LNCaP clone FGC (cell line): ENCODE measurements around the gene TXNRD1.

ENCODE experiments used
- DNase-seq: peaks from one replicate; pipeline ENCODE4 v3.0.0-alpha.2; 2011; ENCODE audit warnings: low read depth
- H3K4me3 ChIP-seq: 2 replicates; pipeline ENCODE4 v1.5.1; 2011; ENCODE audit warnings: mild to moderate bottlenecking, low read depth, low read length, control low read depth
- CTCF ChIP-seq: IDR thresholded peaks from 2 replicates; pipeline ENCODE4 v1.5.1; 2012; ENCODE audit warnings: mild to moderate bottlenecking; ENCODE audit not compliant: control insufficient read depth, insufficient read depth; ENCODE audit errors: extremely low read depth

TXNRD1 gene

GRCh38 chr12:104351057-104351983, 135.7 kb downstream of the TXNRD1 start:
- no peak for TF ChIP-seq CTCF
- no peak for DNase-seq
- H3K4me3 ChIP-seq: no peak overlapping the region

GRCh38 chr12:104352106-104352713, 136.6 kb downstream of the TXNRD1 start:
- DNase-seq: no peak
- no peak overlapping the region for H3K4me3 ChIP-seq
- TF ChIP-seq CTCF: no peak

GRCh38 chr12:104353012-104353981, 137.7 kb downstream of the TXNRD1 start:
- DNase-seq: no peak
- no peak for TF ChIP-seq CTCF
- H3K4me3 ChIP-seq: no peak overlapping the region

- DNase-seq: no peak
- no peak for TF ChIP-seq CTCF
- H3K4me3 ChIP-seq: no peak overlapping the region
These were observed 138.7 kb downstream of the TXNRD1 start for GRCh38 chr12:104354167-104354867.

- no peak for TF ChIP-seq CTCF
- H3K4me3 ChIP-seq: no peak overlapping the region
- no peak for DNase-seq
These were observed 139.4 kb downstream of the TXNRD1 start for GRCh38 chr12:104354868-104355570.

GRCh38 chr12:104355630-104356029, 140.1 kb downstream of the TXNRD1 start:
- TF ChIP-seq CTCF: no peak
- H3K4me3 ChIP-seq: no peak overlapping the region
- DNase-seq: no peak
